Amygdala (tissue), 56 donors: ENCODE measurements around the gene AP3S1.
"Not testable (repeated sequence)": the region's sequence is repeated elsewhere in the genome, so short reads cannot be mapped to it uniquely, and the experiment has no call there.

Experiments
- DNase-seq, 56 donors: peaks; one replicate each; lab custom pipeline; 2025; lab: John Stamatoyannopoulos, UW

AP3S1 gene

GRCh38 chr5:115820846-115821245, 20.9 kb upstream of the AP3S1 start:
- DNase-seq: no peak

- not testable (repeated sequence) for DNase-seq
Observed at GRCh38 chr5:115824983-115825382, 16.8 kb upstream of the AP3S1 start.

- no peak for DNase-seq
Observed at GRCh38 chr5:115825948-115826347, 15.8 kb upstream of the AP3S1 start.

GRCh38 chr5:115829913-115830312, 11.8 kb upstream of the AP3S1 start:
- DNase-seq: no peak

- peak in 4 of 56 donors; percentile 4 to 35 (median 11) for DNase-seq
Observed at GRCh38 chr5:115831163-115831768, 10.5 kb upstream of the AP3S1 start.

- no peak for DNase-seq
Observed at GRCh38 chr5:115835481-115835880, 6.3 kb upstream of the AP3S1 start.

GRCh38 chr5:115838885-115839518, 2.7 kb upstream of the AP3S1 start:
- peak in 2 of 56 donors; percentile 8 to 9 for DNase-seq

- no peak for DNase-seq
Observed at GRCh38 chr5:115840873-115841272, 862 bp upstream of the AP3S1 start.

- DNase-seq: peak in 14 of 56 donors; percentile 32 to 80 (median 43)
Observed at GRCh38 chr5:115842089-115842935, 577 bp downstream of the AP3S1 start.

- DNase-seq: no peak
Observed at GRCh38 chr5:115842952-115843351, 1.2 kb downstream of the AP3S1 start.

- DNase-seq: no peak
Observed at GRCh38 chr5:115843444-115844130, 1.9 kb downstream of the AP3S1 start.

- DNase-seq: no peak
Observed at GRCh38 chr5:115844321-115844817, 2.6 kb downstream of the AP3S1 start.

GRCh38 chr5:115847290-115847689, 5.6 kb downstream of the AP3S1 start:
- DNase-seq: no peak

GRCh38 chr5:115849258-115849798, 7.6 kb downstream of the AP3S1 start:
- DNase-seq: no peak

GRCh38 chr5:115850744-115851416, 9.1 kb downstream of the AP3S1 start:
- no peak for DNase-seq

GRCh38 chr5:115854139-115854538, 12.4 kb downstream of the AP3S1 start:
- DNase-seq: no peak

GRCh38 chr5:115855959-115856358, 14.2 kb downstream of the AP3S1 start:
- DNase-seq: no peak

GRCh38 chr5:115857057-115857479, 15.3 kb downstream of the AP3S1 start:
- no peak for DNase-seq

GRCh38 chr5:115857626-115858349, 16.1 kb downstream of the AP3S1 start:
- no peak for DNase-seq
